Right ventricle myocardium superior (tissue), 1 donor: Measurements from ENCODE around the gene TMEM50B. TPM values are rescaled to one million over a fixed set of nuclear protein-coding genes. Genes with fewer than 3 reads are reported as not detected.
"Not testable (repeated sequence)": the region's sequence is repeated elsewhere in the genome, so short reads cannot be mapped to it uniquely, and the experiment has no call there.

Experiments
- ATAC-seq: fragments of 200-7000 bp; cut with Tn5 transposase; one replicate; pipeline ENCODE4 v1.9.1; 2020; ENCODE audit warnings: mild to moderate bottlenecking; ENCODE audit not compliant: poor library complexity
- DNase-seq: peaks from one replicate; pipeline ENCODE4 v3.0.0-alpha.2; 2020
- intact Hi-C: fragments of 100-400 bp; cut with DNase I; formaldehyde crosslinking; loops from one replicate; pipeline ENCODE4 v1.11.2; 2022
- total RNA-seq: library from RNA; stranded (reverse); fragmentation: NEBNext Ultra II Directional; extraction: Animal tissue kit (Norgen Biotek cat#: 25700); gene quantifications from one replicate; pipeline ENCODE4 v1.2.1, GENCODE V29; 2021
- donor health status: DM: no; HTN: yes; CAD: no; lungs with severe emphysema.

The TMEM50B gene
- total RNA-seq, 1 donor from 2014 or later, result 33.9 TPM

DNA sequence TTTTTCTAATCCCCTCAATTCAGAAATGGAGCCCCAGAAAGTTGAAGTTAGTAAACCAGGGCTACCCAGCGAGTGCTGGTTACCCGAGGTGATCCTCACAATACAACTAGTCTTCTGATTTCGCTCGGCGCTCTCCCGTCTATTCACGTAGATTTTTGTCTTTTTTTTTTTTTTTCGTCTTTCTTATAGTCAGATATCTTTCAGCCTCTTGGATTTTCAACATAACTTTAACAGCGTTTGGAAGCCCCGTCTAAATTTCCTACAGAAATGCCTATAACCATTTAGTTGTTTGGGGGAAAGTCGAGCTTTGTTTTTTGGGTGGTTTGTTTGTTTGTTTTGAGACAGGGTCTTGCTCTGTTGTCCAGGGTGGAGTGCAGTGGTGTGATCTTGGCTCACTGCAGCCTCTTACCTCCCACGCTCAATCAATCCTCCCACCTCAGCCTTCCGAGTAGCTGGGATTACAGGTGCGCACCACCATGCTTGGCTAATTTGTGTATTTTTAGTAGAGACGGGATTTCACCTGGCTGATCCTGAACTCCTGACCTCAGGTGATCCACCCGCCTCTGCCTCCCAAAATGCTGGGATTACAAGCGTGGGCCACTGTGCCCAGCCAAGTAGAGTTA, 818 bp upstream of the TMEM50B start:
- ATAC-seq (no peak), DNase-seq (no peak)
- intact Hi-C loops, result no loop called here

DNA sequence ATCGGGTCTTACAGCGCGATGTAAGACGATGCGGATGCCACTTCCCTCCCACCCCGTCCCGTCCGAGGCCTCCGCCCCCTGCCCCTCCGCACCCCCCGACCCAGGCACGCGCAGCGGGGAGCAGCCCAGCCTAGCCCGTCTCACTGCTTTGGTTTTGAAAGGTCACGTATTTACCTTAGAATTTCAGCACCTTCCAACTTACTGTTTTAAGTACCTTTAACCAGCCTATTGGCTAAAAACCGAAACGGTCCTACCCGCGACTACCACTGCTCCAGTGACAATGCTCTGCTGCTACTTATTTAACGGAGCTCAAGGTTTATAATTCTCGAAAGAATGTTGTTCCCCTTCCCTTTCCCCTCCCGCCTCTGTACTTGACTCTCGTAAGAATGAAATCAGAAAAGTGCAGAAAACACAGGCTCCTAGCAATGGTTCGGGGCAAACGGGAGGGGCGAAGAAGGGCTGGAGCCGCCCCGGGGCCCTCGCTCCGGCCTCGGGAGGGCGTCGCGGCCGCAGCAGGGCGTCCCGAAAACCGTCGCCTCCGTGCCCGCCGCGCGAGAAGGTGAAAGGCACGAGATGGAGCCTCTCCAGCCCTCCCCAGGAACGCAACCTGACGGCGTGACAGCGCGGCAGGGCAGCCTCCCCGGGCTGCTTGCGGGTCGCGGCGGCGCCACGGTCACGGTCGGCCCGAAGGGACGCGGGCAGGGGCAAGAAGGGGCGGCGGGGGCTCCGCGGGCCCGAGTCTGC, 667 bp downstream of the TMEM50B start:
- peak; percentile 43 for ATAC-seq

DNA sequence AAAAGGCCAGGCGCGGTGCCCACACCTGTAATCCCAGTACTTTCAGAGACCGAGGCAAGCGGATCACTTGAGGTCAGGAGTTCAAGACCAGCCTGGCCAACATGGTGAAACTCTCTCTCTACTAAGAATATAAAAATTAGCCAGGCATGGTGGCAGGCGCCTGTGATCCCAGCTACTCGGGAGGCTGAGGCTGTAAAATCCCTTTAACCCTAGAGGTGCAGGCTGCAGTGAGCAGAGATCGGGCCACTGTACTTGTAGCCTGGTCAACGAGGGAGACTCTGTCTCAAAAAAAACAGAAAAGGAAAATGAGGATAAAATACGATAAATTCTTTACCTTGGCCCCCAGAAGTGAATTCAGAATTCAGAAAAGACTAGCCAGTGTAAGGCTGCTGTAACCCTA, 1.6 kb downstream of the TMEM50B start:
- no peak for ATAC-seq
- intact Hi-C loops, result no loop called here
- DNase-seq, result no peak

More for the DNA sequence above, 667 bp downstream of the TMEM50B start:
- intact Hi-C loops, result no loop called here
- DNase-seq, result no peak

DNA sequence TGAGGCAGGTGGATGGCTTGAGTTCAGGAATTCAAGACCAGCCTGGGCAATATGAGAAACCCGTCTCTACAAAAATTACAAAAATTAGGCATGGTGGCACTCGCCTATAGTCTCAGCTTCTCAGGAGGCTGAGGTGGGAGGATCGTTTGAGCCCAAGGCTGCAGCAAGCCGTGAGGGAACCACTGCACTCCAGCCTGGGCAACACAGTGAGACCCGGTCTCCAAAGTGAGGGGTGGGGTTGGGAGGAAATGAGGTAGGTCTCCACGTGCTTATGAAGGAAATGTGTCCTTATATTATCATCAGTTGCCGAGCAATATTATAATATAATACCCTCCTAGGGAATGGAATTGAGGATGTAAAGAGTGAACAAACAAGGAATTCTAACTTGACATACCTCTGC, 2.7 kb downstream of the TMEM50B start:
- ATAC-seq, result no peak
- intact Hi-C loops, result no loop called here

DNA sequence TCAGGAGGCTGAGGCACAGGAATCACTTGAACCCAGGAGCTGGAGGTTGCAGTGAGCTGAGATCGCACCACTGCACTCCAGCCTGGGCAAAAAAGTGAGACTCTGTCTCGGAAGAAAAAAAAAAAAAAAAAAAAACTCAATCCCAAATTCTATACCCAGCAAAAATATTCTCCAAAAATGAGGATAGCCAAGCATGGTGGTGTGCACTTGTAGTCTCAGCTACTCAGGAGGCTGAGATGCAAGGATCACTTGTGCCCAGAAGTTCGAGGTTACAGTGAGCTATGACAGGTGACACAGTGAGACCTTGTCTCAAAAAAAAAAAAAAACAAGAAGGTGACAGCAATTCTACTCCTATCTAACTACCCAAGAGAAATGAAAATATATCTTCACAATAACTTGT, 6.4 kb downstream of the TMEM50B start:
- ATAC-seq, result no peak
- intact Hi-C loops, result no loop called here
- no peak for DNase-seq

More for the DNA sequence above, 2.7 kb downstream of the TMEM50B start:
- no peak for DNase-seq

DNA sequence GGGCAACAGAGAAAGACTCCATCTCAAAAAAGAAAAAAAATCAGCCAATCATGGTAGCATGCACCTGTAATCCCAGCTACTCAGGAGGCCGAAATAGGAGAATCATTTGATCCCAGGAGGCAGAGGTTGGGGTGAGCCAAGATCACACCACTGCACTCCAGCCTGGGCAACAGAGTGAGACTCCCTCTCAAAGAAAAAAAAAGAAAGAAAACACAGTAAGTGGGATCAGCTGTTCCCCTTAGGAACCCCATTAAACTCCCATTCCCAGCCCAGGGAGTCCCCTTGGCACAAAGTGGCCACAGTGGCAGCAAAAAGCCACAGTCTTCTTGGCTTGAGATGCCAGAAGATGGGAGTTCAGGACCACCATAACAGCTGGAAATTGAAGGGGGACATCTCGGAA, 9.1 kb downstream of the TMEM50B start:
- intact Hi-C loops, result no loop called here
- DNase-seq (no peak), ATAC-seq (no peak)

DNA sequence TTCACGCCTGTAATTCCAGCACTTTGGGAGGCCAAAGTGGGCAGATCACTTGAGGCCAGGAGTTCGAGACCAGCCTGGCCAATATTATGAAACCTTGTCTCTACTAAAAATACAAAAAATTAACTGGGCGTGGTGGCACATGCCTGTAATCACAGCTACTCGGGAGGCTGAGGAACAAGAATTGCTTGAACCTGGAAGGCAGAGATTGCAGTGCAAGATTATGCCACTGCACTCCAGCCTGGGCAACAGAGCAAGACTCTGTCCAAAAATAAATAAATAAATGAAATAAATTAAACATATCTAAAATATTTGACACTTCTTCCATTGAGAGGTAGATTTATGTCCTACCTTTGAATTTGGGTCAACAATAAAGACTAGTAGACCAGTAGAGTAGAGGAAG, 10.6 kb downstream of the TMEM50B start:
- ATAC-seq, DNase-seq, intact Hi-C loops: not testable (repeated sequence)

DNA sequence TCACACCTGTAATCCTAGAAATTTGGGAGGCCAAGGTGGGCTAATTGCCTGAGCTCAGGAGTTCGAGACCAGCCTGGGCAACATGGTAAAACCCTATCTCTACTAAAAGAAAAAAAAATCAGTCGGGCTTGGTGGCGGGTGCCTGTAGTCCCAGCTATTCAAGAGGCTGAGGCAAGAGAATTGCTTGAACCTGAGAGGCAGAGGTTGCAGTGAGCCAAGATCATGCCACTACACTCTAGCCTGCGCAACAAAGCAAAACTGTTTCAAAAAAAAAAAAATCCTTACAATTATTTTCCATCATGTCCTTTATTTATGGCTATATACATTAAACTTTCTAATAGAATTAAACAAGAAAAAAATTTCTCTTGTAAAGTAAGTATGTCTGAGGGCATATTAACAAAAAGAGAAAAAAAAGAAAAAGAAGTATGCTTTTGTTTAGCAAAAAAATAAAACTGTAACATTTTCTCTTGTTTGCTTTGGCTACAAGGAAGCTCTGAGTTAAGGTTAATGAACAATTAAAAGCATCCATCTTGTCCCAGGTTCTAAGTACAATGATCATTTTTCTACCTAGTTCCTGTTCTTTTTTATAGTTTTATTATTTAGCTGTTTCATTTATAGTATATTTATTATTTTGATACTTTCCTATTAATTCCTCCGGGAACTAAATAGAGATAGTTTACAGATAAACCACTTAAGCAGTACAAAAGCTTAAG, 18.1 kb downstream of the TMEM50B start:
- DNase-seq, result no peak
- ATAC-seq, result no peak
- intact Hi-C loops, result no loop called here

DNA sequence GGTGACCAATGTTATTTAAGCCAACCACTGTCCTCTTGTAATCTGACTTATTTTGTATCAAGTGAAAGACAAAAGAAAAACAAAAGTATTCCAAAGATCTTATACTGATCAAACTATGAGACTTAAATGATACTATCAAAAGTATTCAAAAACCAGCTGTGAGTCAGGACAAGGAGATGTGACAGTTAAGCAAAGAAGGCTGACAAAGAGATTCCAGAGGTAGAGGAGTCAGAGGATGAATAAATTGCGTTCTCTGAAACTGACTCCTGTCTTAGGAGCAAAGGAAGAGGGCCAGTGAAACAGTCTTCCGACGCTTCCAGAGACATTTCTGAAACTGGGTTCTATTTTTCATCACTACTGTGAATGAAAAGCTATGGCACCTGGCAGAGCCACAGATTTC, 20.9 kb downstream of the TMEM50B start:
- DNase-seq, result no peak
- ATAC-seq, result no peak
- intact Hi-C loops, result no loop called here

DNA sequence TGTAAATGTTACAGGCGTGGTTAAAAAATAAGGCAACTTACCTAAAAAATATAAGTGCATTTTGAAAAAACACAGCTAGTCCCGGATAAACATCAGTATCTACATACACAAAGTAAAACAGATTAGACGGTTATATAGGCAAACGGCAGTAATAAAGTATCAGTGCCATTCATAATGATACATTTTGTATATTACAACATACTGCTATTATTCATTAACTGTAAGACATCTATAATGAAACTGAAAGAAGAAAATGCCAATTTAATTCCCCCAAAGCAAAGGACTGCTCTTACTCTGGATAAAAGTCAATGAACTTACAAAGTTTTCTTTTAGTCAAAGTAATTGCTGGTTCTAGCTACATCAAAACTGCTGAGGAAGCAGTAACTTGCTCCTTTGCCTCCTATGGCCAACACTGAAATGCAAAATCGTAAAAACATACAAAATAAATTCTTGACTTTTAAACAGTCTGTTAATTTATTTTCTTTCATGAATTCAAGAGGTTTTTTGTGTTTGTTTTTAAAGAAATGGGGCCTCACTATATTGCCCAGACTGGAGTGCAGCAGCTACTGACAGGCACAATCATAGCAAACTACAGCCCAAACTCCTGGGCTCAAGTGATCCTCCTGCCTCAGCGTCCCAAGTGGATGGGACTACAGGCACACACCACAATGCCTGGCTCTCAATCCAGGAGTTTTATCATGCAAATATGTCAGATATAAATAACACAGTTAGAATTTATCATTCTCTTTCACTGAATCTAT, 23.9 kb downstream of the TMEM50B start:
- intact Hi-C loops, result no loop called here
- no peak for DNase-seq
- ATAC-seq, result no peak

DNA sequence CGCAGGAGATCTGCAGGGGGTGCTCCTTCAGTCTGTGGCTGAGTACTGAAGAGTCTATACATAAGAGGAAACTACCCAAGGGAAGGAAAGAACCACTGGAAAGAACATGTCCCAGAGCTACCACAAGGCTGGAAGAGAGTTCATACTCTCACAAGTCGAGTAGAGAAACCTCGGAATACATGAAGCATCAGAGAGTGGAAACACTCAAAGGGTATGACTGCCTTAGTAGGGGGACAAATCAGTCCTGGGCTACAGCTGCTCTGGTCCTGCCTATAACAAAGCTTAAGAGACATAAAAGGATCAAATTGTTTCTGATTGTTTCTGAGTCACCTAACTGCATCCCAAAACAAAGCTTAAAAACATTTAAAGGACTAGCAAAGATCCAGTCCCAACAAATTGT, 27.4 kb downstream of the TMEM50B start:
- intact Hi-C loops, result no loop called here
- ATAC-seq (no peak), DNase-seq (no peak)

DNA sequence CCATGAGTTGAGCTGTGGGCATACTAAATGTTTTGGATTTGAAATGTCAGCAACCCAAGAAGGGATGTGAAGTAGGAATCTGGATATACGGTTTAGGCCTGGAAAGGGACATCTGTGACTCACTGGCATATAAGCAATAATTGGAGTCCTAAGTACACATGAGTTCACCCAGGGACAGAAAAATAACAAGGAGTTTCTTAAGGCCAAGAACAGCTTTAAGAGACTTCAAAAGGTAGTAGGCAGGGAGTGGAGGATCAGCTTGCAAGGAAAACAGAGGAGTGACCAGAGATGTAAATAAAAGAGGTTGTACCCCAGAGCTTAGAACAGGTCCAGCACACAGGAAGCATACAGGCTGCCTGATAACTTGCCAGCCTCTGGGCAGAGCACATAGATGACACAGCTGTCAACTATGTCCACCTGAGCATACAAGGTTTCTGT, 28.1 kb downstream of the TMEM50B start:
- ATAC-seq (no peak), DNase-seq (no peak)
- intact Hi-C loops, result no loop called here

DNA sequence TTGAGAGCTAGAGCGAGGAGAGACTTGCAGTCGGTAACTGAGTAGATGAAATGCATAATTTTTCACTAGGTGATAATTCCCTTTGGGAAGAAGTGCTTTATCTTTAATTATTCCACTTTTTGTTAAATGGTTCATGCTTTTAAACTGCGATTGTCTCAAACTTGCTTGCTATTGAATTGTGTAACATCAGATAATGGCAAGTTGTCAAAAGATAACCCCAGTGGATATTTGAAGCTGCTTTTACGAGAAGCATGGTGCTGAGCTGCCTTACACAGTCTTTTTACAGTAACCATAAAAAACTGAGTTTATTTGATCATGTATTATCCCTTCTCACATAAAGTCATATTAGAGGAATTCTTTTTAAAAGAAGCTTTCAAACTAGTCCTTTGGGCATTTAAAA, 30.2 kb downstream of the TMEM50B start:
- no peak for ATAC-seq
- DNase-seq, result no peak
- intact Hi-C loops, result loop anchor here (10.0 kb wide), 1 partner anchor 245 kb away; no protein-coding TSS in a partner anchor

DNA sequence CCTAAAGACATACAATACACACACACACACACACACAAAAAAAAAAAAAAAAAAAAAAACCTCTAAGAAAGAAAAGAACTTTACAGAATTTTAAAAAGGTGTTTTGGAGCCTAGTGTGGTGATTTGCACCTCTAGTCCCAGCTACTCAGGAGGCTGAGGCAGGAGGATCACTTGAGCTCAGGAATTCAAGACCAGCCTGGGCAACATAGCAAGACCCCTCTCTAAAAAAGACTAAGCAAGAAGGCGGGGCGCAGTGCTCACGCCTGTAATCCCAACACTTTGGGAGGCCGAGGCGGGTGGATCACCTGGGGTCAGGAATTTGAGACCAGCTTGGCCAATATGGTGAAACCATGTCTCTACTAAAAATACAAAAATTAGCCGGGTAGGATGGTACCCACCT, 33.2 kb downstream of the TMEM50B start:
- intact Hi-C loops, result loop anchor here (10.0 kb wide), 1 partner anchor 242 kb away; no protein-coding TSS in a partner anchor

DNA sequence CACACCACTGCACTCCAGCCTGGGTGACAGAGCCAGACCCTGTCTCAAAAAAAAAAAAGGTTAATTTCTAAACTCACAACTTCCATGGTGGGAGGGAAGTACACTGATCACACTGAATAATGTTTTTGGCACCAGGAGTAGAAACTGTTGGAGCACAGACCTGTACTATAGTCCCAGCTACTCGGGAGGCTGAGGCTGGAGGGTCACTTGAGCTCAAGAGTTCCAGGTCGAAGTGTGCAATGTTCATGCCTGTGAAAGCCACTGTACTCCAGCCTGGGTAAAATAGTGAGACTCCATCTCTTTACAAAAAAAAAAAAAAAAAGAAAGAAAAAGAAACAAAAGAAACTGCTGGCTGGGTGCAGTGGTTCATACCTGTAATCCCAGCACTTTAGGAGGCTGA, 35.3 kb downstream of the TMEM50B start:
- no peak for DNase-seq
- intact Hi-C loops, result loop anchor here (10.0 kb wide), 1 partner anchor 240 kb away; no protein-coding TSS in a partner anchor
- no peak for ATAC-seq

More for the DNA sequence above, 33.2 kb downstream of the TMEM50B start:
- not testable (repeated sequence) for ATAC-seq, DNase-seq

DNA sequence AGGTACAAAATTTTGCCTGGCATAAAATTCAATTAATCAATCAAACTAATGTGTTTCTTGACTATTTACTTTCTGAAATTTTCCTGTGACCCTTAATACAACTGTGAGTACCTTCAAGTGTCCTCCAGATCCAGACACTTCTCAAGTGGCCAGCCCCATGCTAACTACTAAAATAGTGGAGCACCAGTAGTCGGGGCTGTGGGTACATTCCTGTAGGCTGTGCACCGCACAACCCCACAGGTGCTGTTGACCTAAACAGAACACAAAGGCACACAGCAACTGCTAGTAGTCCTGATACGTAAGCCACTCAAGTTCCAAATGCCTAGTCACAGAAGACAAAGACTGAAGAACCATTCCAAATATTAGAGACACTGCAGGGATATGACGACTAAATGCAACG, 36.6 kb downstream of the TMEM50B start:
- intact Hi-C loops, result loop anchor here (10.0 kb wide), 1 partner anchor 238 kb away; no protein-coding TSS in a partner anchor
- DNase-seq (no peak), ATAC-seq (peak; percentile 31)

DNA sequence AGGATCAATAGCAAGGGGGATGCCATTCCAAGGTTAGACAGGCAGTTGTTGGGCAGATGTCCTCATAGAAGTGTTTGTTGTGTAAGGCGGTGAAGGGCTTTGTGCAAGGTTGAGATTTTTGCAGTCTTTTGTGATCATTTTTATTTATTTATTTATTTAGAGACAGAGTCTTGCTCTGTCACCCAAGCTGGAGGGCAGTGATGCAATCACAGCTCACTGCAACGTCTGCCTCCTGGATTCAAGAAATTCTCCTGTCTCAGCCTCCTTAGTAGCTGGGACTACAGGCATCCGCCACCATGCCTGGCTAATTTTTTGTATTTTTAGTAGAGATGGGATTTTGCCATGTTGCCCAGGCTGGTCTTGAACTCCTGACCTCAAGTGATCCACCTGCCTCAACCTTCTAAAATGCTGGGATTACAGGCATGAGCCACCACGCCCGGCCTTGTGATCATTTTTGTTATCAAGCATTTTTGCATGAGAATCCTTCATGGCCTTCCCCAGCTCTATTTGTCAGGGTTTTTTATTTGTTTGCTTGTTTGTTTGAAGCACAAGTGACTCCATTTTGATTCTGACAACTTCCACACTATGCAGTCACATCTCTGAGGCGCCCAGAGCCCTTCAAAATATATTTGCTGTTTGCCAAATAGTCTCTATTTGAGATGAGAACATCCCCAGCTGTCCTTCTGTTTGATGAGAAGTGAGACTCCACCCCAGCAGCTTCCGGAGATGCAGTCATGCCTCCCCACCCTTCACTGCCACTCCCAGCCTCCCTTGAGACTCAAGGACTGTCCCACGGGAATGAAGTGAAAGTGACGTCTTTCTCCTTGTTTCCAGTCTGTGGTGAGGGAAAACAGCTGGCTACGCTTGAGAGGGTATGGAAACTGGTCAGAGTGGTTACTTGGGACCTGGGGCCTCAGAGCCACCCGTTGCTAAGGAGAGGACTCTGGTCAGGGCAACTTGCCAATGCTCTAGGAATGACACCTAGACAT, 38.0 kb downstream of the TMEM50B start:
- intact Hi-C loops, result loop anchor here (10.0 kb wide), 1 partner anchor 237 kb away; no protein-coding TSS in a partner anchor
- ATAC-seq (peak; percentile 57), DNase-seq (peak; percentile 61)

DNA sequence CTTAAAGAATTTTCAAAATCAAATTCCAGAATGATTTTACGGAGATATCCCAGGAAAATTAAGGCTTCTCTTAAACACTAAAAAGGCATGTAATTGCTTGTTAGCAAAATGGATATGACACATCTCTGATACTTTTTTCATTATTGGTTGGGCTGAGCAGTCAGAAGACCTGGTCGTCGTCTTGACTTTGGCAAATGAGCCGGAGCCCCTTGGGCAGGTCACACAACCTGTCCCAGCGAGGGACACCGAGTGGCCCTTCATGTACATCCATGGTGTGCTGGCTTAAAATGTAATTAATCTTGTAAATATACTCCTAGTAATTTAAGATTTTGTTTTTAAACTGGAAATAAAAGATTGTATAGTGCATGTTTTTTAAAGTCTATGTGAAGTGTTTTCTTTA, 42.6 kb downstream of the TMEM50B start:
- intact Hi-C loops, result no loop called here
- DNase-seq (no peak), ATAC-seq (no peak)
